H1 (cell line): Measurements from ENCODE around the gene PMP22. TPM values are rescaled to one million over a fixed set of nuclear protein-coding genes. Genes with fewer than 3 reads are reported as not detected.

Source experiments
- CHD7 ChIP-seq: fragments of 300-600 bp; sonication (generic); IDR thresholded peaks from 2 replicates; pipeline ENCODE4 v1.7.1; 2012; ENCODE audit warnings: low read length, moderate library complexity, mild to moderate bottlenecking, inconsistent platforms; ENCODE audit not compliant: insufficient replicate concordance
- polyA plus RNA-seq, 7 experiments: library from polyadenylated mRNA; depleted of rRNA in 3 of 7; stranded (reverse) in 5 of 7; unstranded in 2 of 7; fragments of >200 nt in 5 of 7; fragments of 200-250 nt in 2 of 7; gene quantifications; 1 replicate in 5 of 7; 2 replicates in 1 of 7; 4 replicates in 1 of 7; pipeline versions ENCODE4 v1.2.1 to v1.2.3, GENCODE V29; 2011 to 2013; ENCODE audit warnings: missing spikeins in 2 of 7, mixed read lengths in 2 of 7
- total RNA-seq: library from RNA; stranded (reverse); fragmentation: NEBNext Ultra II Directional; extraction: Animal tissue kit (Norgen Biotek cat#: 25700); gene quantifications from 2 replicates; pipeline ENCODE4 v1.2.1, GENCODE V29; 2021

Gene PMP22
- total and polyA plus RNA-seq, 2 of the 8 experiments (the other 6 are each of a cell fraction or from before 2014, with no cell fraction given) = 0.84 to 4.9 TPM

- no peak for TF ChIP-seq CHD7
Observed at GRCh38 chr17:15281909-15282308, 16.8 kb upstream of the PMP22 start (continued).
